Measurements from ENCODE around the gene FBLN1.
A peak's percentile ranks its signal among the peaks of the same experiment; 100 is the strongest.

GRCh38 chr22:45602824-45603595 lies 100.3 kb downstream of the FBLN1 start:
- TF ChIP-seq CTCF (IDR thresholded peaks at IDR 0.05; ENCODE audit: poor library complexity, severe bottlenecking) (no peak), EZH2 (IDR thresholded peaks at IDR 0.05; ENCODE audit: borderline replicate concordance, insufficient read depth, low read length, poor library complexity, severe bottlenecking) (no peak), EP300 (conservative IDR thresholded peaks at IDR 0.05; ENCODE audit: poor library complexity, severe bottlenecking) (peak; percentile 37), REST (IDR thresholded peaks at IDR 0.05; ENCODE audit: borderline replicate concordance) (no peak)

Measured in neural cell (in vitro differentiated cells).